KBM-7 (cell line): ENCODE data around the gene HAUS1.

Experiments
- DNase-seq: peaks from one replicate; pipeline ENCODE4 v3.0.0-alpha.2; 2015
- in situ Hi-C: fragments of 300-500 bp; cut with MboI; formaldehyde crosslinking; loops from 2 replicates; pipeline ENCODE4 v1.14.3; 2020; ENCODE audit warnings: low sequenced_read_pairs, low pct_unique_long_range_greater_than_20kb, mixed read lengths

Gene HAUS1, protein sequence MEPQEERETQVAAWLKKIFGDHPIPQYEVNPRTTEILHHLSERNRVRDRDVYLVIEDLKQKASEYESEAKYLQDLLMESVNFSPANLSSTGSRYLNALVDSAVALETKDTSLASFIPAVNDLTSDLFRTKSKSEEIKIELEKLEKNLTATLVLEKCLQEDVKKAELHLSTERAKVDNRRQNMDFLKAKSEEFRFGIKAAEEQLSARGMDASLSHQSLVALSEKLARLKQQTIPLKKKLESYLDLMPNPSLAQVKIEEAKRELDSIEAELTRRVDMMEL

DNA sequence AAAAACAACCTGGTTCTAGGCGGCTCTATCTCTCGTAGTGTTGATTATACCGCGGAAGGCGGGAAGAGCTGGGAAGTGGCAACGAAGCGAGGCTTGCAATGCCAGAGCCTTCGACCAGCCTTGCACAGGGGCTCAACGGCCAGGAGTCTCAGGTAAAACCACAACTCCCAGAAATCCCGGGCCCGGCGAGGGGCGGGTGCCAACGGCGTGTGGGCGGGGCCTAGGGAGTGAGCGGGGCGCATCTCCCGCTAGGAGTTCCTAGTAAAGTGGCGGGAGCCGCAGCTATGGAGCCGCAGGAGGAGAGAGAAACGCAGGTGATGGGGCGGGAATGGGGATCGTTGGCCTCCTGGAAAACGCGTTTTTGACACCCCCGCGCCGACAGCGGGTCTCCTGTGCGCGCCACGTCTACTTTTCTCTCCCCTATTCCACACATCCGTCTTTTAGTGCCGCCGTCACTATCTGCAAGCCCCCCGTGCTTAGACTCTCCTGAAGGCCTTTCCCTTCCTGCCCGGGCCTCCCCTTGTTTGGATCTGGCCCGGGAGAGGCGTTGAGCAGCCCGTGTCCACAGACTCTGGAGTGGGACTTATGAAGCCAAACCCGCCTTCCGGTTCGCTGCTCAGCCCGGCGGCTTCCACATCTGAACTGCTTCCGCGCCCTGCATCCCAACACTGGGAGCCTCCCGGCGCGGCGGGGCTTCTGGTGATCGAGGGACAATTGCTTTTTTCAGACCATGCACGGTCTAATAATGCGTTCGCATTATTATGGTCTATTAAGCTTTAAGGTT lies at the start of gene HAUS1:
TSS of gene HAUS1 (plus strand) at position 258 of the 784 bp plus-strand sequence. CDS start at position 285, 27 bp downstream.
- peak; percentile 91 for DNase-seq
- in situ Hi-C loops, result no loop called here

DNA sequence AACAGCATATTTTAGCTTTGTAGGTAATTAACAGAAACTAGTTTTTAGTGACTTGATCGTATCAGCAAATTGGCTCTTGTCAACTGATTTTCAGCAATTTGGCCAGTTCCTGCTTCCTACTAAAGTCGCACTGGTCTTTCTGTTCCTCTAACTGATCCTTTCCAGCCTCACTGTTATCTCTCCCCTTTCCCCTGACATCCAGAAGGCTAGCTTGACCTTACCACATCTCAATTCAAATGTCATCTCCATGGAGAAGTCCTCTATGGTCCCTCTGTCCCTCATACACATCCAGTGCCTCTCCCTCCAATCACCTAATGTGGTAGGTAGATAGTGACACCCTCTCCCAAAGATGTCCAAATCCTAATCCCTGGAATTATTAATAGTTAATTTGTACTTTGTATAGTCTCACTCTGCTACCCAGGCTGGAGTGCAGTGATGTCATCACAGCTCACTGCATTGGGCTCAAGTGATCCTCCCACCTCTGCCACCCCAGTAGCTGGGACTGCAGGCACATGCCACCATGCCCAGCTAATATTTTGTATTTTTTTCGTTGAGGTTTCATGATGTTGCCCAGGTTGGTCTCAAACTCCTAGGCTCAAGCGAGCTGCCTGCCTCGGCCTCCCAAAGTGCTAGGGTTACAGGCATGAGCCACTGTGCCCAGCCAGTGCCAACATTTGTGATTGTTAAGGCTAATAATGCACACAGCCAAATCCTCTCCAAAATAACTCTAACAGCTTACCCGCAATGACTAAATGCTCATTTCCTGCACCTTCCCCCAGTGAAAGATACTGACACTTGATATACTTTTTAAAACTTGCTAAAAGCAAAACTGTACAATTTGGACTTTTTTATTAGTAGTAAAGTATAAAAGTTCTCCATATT lies 49.0 kb upstream of the HAUS1 start:
- DNase-seq, result no peak
- in situ Hi-C loops, result loop anchor here (25.0 kb wide), 1 partner anchor 393 kb away; no protein-coding TSS in a partner anchor

DNA sequence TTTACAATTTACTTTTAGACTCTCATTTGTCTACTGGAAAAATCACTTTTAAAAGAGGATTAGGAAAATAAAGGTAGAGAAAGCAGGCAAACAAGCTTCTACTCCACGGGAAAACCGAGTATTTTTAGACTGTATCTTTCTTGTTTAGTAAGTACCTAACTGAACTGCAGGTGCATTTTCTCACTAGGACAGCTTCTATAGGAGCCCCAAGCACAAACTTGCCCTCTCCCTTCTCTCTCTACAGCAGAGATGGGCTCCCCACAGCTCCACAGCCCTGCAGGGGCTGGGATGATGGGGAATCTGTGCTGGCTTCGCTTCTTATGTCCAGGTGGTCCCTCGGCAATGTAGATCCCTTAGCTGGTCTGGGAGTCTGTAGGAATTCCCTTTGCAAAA lies 48.4 kb upstream of the HAUS1 start:
- in situ Hi-C loops, result loop anchor here (25.0 kb wide), 1 partner anchor 394 kb away; no protein-coding TSS in a partner anchor
- no peak for DNase-seq

DNA sequence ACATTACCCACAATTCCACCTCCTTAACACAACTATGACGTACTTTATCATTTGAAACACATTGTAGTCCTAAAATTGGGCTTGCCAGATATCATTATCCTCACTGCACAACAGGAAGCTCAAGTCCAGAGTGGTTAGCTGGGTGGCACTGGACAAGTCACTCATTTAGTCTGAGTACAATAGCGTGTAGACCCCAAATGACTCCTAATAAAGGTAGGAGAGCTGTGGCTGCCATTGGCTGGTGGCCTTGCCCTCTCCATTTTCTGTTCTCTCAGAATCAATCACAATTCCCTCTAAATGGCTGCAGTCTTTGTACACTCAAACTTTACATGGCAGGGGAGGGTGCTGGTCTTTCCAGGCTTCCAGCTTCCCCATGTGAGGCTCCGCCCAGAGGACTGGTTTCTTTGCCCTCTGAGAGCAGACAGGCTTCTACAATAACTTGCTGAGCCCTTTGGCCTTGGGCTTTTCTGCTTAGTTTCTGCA lies 43.8 kb upstream of the HAUS1 start:
- in situ Hi-C loops, result loop anchor here (25.0 kb wide), 1 partner anchor 398 kb away; no protein-coding TSS in a partner anchor
- peak; percentile 40 for DNase-seq

DNA sequence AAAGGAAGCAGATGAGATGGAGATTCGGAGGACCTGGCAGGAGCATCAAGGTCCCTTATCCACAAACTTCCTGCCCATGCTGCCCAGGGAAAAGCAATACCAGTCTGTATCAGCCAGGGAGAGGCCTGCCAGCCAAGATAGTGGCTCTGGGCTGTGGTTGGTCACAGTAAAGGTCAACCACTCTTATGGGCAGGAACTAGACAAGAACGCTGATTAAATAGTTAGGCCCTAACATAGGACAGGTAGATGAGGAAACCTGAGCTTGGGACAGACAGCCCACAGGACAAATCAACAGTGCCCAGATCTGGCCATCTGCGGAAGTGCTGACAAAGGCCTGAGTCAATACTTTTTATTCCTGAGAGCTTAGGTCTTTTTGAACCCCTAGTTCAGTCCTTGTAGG lies 42.8 kb upstream of the HAUS1 start:
- DNase-seq, result no peak
- in situ Hi-C loops, result loop anchor here (25.0 kb wide), 1 partner anchor 399 kb away; no protein-coding TSS in a partner anchor

DNA sequence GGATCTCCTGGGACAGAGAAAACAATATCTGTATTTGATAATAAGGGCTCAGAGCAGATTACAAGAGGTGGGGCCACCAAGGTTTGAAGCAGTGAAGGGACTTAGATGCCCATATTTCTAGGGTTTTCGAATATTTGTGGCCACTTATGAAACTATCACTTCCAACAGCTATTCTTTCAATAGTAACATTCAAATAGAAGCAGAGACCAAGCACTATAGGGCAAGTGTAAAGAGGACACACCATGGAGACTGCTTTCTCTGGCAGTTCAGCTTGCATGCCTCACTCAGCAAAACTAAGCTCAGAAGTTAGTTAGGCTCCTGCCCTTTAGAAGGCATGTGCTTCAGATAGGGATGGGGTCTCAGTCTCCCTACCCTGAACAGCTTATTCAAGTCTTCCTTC lies 42.4 kb upstream of the HAUS1 start:
- in situ Hi-C loops, result loop anchor here (25.0 kb wide), 1 partner anchor 399 kb away; no protein-coding TSS in a partner anchor
- no peak for DNase-seq

DNA sequence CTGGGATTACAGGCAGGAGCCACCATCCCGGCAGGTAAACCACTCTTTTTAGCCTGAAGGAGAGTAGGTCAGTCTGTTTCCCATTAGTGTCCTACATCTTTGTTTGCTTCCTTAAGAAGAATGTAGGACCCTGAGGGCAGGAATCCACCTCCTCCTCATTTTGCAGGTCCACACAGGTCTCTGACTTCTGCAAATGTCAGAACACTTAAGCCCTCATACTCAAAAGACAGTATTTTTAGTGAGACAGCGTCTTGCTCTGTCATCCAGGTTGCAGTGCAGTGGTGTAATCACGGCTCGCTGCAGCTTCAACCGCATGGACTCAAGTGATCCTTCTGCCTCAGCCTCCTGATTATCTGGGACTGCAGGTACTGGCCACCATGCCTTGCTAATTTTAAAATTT lies 41.4 kb upstream of the HAUS1 start:
- in situ Hi-C loops, result loop anchor here (25.0 kb wide), 1 partner anchor 400 kb away; no protein-coding TSS in a partner anchor
- no peak for DNase-seq

DNA sequence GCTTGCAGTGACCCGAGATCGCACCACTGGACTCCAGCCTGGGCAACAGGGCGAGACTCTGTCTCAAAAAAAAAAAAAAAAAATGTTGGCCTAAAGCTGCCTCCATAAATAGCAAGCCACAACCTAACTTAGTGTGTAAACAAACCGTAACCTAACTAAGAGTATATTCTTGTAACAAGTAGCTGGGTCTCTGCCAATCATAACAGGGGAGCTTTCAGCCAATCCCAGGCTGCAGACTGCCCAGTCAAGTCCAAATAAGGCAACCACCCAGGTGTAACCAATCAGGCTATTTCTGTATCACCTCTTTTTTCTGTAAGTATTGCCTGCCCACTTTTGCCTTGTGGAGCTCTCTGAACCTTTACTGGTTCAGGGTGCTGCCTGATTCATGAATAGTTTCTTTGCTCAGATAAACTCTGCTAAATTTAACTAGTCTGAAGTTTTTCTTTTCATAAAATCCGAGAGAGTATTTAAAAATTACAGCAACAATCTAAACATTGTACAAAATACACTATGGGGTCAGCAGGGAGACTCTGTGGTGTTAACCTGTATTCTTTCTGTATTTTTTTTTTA lies 36.7 kb upstream of the HAUS1 start:
- in situ Hi-C loops, result loop anchor here (25.0 kb wide), 1 partner anchor 405 kb away; no protein-coding TSS in a partner anchor
- no peak for DNase-seq

DNA sequence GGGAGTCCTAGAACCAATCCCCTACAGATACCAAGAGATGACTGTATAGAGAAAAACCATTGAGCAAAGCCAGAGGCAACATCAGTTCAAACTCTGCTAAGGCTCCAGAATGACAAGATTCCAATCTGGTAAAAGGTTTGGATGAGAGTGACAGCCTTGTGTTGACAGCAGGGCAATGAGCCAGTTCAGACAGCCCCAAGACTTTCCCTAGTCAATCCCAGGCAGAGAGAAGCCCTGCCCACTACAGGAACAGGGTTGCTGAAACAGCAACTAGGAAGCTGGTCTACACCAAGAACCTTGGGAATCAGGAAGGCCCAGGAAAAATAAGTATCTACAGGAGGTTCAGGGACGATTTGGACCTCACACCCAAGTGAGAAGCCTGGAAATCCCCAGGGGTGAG lies 35.4 kb upstream of the HAUS1 start:
- in situ Hi-C loops, result loop anchor here (25.0 kb wide), 1 partner anchor 406 kb away; no protein-coding TSS in a partner anchor
- DNase-seq, result no peak

DNA sequence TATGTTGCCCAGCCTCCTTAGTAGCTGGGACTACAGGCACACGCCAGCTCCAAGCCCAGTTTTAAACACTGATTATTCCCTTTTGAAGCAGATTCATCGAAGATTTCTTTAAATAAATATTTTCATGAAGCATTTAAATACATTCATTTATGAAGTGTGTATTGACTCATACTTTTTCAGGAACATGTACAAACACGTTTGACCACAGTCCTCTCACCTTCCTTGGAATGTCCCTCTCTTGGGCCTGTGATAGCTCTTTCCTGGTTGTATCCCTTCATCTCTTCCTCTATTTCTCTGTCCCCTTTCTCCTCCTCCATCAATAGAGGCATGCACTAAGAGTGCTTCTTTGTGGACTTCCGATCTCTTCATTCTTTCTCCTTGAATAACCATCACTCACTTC lies 34.7 kb upstream of the HAUS1 start:
- in situ Hi-C loops, result loop anchor here (25.0 kb wide), 1 partner anchor 407 kb away; no protein-coding TSS in a partner anchor
- no peak for DNase-seq

DNA sequence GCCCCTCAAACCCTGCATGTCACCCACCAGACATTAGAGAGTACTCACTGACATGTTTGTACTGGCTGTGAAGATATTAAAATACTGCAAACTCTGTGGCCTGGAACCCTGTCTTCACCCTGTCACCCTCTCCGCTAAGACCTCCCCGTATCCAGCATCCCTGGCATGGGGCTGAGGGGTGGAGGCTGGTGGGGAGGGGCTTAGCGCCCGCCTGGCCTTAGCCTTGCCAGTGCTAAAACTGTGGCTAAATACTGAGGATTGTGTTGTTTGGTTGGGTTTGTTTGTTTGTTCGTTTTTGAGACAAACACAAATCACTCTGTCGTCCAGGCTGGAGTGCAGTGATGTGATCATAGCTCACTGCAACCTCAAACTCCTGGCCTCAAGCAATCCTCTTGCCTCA lies 34.0 kb upstream of the HAUS1 start:
- no peak for DNase-seq
- in situ Hi-C loops, result loop anchor here (25.0 kb wide), 1 partner anchor 408 kb away; no protein-coding TSS in a partner anchor

DNA sequence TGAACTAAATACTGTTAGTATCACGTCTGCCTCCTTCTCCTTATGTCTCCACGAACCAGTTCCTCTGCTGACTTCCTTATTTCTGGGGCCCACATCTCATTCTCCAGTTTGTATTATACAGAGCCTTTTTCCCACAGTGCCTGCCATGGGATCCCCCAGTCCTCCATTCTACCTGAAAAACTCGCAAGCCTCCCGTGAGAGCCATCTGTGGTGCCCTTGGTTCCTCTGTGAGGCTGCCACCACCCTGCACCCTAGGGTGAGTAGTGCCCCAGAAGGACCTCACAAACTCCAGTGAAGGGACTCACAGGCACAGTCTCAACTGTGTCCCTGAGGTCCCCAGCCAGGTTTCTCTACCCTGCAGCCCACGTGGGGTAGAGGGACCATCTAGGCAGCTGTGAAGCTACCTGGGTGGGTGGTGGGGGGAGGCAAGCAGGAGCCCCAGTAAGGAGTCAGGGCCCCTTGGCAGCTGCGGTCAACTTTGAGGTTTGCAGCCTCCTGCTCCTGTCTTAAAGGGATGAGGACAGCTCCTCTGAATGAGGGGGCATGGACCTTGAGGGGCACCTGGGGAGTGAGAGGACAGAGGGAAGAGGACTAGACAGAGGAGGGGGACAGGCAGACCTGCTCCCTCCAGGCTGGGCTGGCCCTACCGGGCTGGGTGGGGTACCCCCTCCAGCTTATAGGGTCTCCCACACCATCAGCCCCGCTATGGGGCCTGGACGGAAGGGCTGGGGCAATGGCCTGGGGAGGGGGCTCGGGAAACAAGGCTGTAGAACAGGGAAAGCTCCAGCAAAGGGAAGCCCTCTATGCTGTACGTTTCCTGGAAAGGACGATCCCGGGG lies 33.2 kb upstream of the HAUS1 start:
- in situ Hi-C loops, result loop anchor here (25.0 kb wide), 1 partner anchor 409 kb away; no protein-coding TSS in a partner anchor
- DNase-seq, result peak; percentile 81

DNA sequence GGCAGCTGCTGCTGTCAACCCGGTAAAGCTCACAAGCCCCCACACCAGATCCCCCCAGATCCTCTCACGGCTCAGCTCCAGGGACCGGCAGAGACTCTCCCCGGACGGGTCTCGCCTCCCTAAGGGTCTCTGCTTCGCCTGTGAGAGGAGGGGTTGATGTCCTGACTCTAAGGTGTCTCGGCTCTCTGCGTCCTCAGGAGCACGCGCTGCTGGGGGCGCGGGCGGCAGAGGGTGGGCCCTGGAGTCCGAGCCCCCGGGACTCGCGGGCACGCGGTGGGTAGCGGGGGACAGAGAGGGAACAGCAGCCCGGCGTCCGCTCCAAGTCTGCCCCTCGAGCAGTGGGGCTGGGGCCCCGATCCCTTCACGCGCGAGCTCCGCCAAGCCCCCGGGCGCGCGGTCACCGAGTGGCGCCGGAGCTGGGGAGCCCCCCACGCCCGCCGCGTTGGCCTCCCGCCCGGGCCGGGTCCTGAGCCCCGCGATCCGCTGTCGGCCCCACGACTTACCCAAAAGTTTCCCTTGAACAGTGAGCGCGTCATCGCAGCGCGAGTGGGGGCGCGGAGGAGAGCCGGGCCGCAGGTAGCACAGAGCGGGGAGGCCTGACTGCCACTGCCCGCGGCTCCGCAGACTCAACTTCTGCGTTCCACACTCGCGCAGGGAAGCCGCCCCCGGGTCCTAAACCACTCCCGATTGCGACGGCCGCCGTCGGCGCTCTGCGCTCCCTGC lies 32.4 kb upstream of the HAUS1 start, which contains the start of gene PSTPIP2:
TSS of gene PSTPIP2 (minus strand) at position 608 of the 723 bp plus-strand sequence. CDS start at position 536, 72 bp downstream.
- in situ Hi-C loops, result loop anchor here (25.0 kb wide), 1 partner anchor 410 kb away; no protein-coding TSS in a partner anchor
- peak; percentile 58 for DNase-seq

DNA sequence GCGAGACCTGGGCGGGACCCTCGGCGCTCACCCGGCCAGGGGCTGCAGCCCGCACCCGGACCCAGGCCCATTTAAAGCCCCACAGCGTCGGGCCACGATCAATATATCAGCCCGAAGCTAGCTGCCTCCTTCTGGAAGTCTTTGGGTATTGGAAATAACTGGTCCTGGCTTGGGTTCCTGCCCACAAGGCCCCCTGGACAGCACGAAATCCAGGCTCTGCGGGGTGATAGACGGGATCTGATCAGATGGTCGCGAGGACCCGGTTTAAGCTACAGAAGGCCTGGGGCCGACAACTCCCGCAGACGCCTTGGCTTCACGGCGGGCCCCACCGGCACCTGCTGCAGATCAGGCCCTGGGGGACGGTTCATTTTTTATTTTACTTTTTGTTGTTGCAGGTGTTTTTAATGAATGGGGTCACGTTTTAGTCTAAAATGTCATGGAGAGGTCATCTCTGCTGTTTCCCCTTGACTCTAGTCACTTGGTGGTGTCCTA lies 31.8 kb upstream of the HAUS1 start:
- no peak for DNase-seq
- in situ Hi-C loops, result loop anchor here (25.0 kb wide), 1 partner anchor 410 kb away; no protein-coding TSS in a partner anchor

DNA sequence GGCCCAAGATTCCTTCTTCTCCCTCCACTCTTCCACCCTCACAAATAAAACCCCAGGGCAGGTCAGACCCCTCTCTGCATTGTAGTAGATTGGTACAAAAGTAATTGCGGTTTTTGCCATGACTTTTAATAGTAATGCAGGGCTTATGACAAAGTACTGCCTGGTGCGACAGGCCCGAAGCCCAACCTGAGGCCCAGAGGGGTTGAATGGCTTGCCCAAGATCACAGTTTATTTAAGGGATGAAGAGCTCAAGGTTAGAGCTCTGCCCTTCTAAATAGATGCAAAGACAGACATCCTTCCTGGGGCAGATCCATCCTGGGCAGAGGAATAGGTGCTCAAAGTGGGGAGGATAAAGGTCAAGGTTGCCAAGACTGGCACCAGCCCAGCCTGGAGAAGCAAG lies 31.2 kb upstream of the HAUS1 start:
- in situ Hi-C loops, result loop anchor here (25.0 kb wide), 1 partner anchor 411 kb away; no protein-coding TSS in a partner anchor
- no peak for DNase-seq
